WI38 (cell line): Measurements from ENCODE around the gene RNF222.

Experiments used
- H3K4me3 ChIP-seq: 2 replicates; pipeline ENCODE4 v1.5.1; 2011; ENCODE audit warnings: low read depth, mild to moderate bottlenecking, control low read depth, low read length
- TF ChIP-seq, protein P1 (sequence below): IDR thresholded peaks from 2 replicates; pipeline ENCODE4 v1.5.1; 2012; ENCODE audit warnings: low read depth, mild to moderate bottlenecking, control low read depth, low read length

Gene RNF222

DNA sequence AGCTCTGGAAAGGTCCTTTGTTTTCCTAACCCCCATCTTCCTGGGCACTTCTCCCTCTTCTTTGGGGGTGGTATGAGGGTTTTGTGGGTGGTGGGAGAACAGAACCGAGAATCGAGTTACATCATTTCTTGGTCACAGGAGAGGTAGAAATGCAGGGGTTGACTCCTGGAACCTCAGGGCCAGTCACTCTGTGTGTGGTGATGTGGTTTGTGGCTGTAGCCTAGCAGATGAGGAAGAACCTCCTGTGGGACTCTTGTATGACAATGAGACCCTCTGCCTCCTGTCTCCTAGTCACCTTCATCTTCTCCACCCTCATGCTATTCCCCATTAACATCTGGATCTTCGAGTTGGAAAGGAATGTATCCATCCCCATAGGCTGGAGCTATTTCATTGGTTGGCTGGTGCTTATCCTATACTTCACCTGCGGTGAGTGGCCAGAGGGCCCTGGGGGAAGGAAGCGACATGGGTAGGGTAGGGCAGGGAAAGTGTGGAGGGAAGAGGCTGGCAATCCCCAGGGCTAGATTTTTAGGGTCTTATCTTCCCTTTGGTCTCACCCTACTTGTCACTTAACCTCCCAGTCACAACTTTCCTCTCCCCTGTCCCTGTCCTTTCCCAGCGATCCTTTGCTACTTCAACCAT is 52.5 kb downstream of the RNF222 start:
- no peak overlapping the region for H3K4me3 ChIP-seq
- TF ChIP-seq, protein P1, sequence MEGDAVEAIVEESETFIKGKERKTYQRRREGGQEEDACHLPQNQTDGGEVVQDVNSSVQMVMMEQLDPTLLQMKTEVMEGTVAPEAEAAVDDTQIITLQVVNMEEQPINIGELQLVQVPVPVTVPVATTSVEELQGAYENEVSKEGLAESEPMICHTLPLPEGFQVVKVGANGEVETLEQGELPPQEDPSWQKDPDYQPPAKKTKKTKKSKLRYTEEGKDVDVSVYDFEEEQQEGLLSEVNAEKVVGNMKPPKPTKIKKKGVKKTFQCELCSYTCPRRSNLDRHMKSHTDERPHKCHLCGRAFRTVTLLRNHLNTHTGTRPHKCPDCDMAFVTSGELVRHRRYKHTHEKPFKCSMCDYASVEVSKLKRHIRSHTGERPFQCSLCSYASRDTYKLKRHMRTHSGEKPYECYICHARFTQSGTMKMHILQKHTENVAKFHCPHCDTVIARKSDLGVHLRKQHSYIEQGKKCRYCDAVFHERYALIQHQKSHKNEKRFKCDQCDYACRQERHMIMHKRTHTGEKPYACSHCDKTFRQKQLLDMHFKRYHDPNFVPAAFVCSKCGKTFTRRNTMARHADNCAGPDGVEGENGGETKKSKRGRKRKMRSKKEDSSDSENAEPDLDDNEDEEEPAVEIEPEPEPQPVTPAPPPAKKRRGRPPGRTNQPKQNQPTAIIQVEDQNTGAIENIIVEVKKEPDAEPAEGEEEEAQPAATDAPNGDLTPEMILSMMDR: no peak

DNA sequence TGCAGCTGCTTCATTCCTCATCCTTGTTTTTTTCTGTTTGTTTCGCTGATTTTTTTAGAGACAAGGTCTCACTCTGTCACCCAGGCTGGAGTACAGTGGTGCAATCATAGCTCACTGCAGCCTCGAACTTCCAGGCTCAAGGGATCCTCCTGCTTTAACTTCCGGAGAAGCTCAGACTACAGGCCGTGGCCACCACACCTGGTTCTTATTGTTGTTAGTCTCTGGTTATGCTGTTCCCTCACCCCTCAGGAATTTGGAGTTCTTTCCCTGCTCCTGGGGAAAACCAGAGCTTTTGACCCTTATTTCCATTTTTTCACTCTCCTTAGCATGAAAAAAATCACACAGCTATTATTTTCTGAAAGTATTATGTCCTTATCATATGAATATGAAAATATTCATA is 56.2 kb downstream of the RNF222 start:
- TF ChIP-seq, protein P1: no peak
- H3K4me3 ChIP-seq: no peak overlapping the region
